Mucosa of rectum (tissue), 2 donors: ENCODE data around the gene PRSS48.
A peak's percentile ranks its signal among the peaks of the same experiment; 100 is the strongest.
"Not testable (repeated sequence)": the region's sequence is repeated elsewhere in the genome, so short reads cannot be mapped to it uniquely, and the experiment has no call there.

Experiments used
- H3K27ac ChIP-seq, 2 donors: one replicate each; pipeline ENCODE4 v1.7.0; 2013; ENCODE audit warnings: inconsistent platforms in 2 of 2, low read depth in 2 of 2, low read length in 2 of 2
- H3K27me3 ChIP-seq, 2 donors: one replicate each; pipeline ENCODE4 v1.7.0; 2013; ENCODE audit warnings: low read length in 2 of 2; ENCODE audit not compliant: control insufficient read depth in 2 of 2, insufficient read depth in 2 of 2
- H3K36me3 ChIP-seq, 2 donors: one replicate each; pipeline ENCODE4 v1.7.0; 2013; ENCODE audit warnings: low read length in 2 of 2; ENCODE audit not compliant: control insufficient read depth in 2 of 2, insufficient read depth in 2 of 2
- H3K4me1 ChIP-seq, 2 donors: one replicate each; pipeline ENCODE4 v1.7.0; 2013; ENCODE audit warnings: low read length in 2 of 2, mild to moderate bottlenecking in 1 of 2; ENCODE audit not compliant: control insufficient read depth in 2 of 2, insufficient read depth in 2 of 2
- H3K4me3 ChIP-seq, 2 donors: one replicate each; pipeline ENCODE4 v1.7.0; 2013; ENCODE audit warnings: low read length in 2 of 2
- H3K9ac ChIP-seq, 2 donors: one replicate each; pipeline ENCODE4 v1.7.0; 2013; ENCODE audit warnings: low read length in 2 of 2, low read depth in 1 of 2, mild to moderate bottlenecking in 1 of 2
- H3K9me3 ChIP-seq, 2 donors: one replicate each; pipeline ENCODE4 v1.7.0; 2013; ENCODE audit warnings: low read length in 2 of 2; ENCODE audit not compliant: control insufficient read depth in 2 of 2
- donor health status: healthy.
- donor health status: Normal muscosa, but diverticular disease.

Gene PRSS48

DNA sequence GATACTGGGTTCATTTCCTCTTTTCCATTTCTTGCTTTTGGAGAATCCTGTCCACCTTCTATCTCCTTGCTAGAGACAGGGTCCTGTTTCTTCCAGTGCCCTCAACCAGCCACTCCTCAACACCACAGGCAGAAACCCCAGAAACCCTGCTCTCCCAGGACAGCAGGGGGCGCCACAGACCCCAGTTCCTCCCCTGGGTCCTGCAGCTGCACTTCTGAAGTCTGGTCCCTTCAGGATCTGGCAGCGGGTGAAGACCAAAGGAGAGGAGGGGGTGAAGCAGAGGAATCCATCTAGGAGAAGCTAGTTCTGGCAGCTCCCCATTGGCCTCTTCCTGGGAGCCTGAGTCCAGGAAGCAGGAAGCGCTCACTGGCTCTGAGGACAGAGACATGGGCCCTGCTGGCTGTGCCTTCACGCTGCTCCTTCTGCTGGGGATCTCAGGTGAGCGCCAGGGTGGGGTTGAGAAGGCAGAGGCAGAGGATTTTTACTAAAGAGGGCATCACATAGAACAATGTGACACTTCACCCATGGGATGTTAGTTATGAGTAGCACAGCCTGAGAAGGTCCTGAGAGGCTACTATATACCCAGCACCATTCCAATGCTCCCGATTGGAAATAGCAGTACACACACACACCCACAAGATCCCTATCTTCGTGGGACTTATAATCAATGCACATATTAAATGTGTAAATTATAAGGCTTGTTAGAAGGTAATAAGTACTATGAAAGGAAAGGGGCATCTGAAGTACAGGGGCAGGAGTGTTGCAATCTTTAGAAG is at the start of gene PRSS48:
Gene PRSS48 (plus strand): TSS at position 375 of the 776 bp plus-strand sequence. CDS start 12 bp downstream, at position 387.
- H3K36me3 ChIP-seq, result no peaks in the 10 kb centered on the region
- no peaks in the 10 kb centered on the region for H3K27me3 ChIP-seq
- H3K4me1 ChIP-seq, result peaks cover 0 to 2% of the 10 kb centered on the region in 2 donors
- H3K9ac ChIP-seq, result no peak within 1 kb of the TSS
- no peak within 1 kb of the TSS for H3K4me3 ChIP-seq
- no peak within 1 kb of the TSS for H3K27ac ChIP-seq
- no peaks in the 10 kb centered on the region for H3K9me3 ChIP-seq

DNA sequence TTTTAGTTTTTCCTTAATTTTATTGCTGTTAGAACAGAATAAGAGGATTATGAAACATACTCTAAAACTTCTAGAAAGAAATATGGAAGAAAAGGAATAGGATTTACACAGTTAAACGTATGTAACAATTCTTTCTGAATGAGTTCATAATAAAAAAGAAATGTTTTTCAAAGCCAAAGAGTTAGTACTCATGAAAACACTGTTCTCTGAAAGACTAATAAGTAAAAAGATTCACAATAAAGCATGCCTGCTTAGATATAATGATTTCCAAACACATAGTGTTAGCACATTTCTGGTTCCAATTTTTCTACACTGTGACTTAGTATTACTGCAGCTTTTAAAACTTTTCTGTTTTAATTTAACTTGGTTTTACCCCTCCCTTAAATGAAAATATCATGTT is 49.8 kb upstream of the PRSS48 start:
- no peaks in the 10 kb centered on the region for H3K9me3 ChIP-seq
- H3K36me3 ChIP-seq, result no peaks in the 10 kb centered on the region
- H3K4me1 ChIP-seq, result no peaks in the 10 kb centered on the region
- H3K27me3 ChIP-seq, result no peaks in the 10 kb centered on the region
- H3K9ac ChIP-seq, result no peak overlapping the region
- peak overlapping the region; percentile 26 to 38 for H3K27ac ChIP-seq
- H3K4me3 ChIP-seq, result peak overlapping the region in 1 of 2 donors; percentile 28

- no peaks in the 10 kb centered on the region for H3K4me1 ChIP-seq
- no peak overlapping the region for H3K9ac ChIP-seq
- H3K36me3 ChIP-seq, result no peaks in the 10 kb centered on the region
- peak overlapping the region; percentile 26 to 38 for H3K27ac ChIP-seq
- H3K9me3 ChIP-seq, result no peaks in the 10 kb centered on the region
- H3K27me3 ChIP-seq, result no peaks in the 10 kb centered on the region
- H3K4me3 ChIP-seq, result no peak overlapping the region
Observed at GRCh38 chr4:151227731-151228130, 49.2 kb upstream of the PRSS48 start.

GRCh38 chr4:151228189-151229119 is 48.5 kb upstream of the PRSS48 start:
- Histone ChIP-seq H3K4me3 (no peak overlapping the region), H3K36me3 (no peaks in the 10 kb centered on the region), H3K4me1 (no peaks in the 10 kb centered on the region), H3K27ac (peak overlapping the region in 1 of 2 donors; percentile 38), H3K9me3 (no peaks in the 10 kb centered on the region), H3K27me3 (no peaks in the 10 kb centered on the region), H3K9ac (no peak overlapping the region)

DNA sequence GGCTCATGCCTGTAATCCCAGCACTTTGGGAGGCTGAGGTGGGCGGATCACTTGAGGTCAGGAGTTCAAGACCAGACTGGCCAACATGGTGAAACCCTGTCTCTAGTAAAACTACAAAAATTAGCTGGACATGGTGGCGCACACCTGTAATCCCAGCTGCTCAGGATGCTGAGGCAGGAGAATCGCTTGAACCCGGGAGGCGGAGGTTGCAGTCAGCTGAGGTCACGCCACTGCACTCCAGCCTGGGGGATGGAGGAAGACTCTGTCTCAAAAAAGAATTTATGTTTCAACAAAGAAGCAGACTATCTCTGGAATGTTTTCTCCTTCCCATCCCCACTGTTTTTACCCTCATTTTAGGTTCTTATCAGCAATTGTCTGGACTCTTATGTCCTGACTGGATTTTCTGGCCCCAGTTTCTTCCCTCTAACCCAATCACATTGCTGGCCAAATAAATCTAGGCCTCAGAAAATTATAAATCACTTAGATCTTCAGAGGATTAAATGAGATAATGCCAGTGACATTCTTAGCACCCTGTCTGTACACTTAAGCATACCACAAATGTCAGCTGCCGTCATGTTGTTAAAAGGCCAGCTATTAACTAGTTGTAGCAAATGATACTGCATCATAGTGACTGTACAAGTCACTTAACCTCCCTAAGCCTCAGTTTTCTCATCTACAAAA is 44.9 kb upstream of the PRSS48 start:
- Histone ChIP-seq H3K36me3 (no peaks in the 10 kb centered on the region), H3K4me1 (no peaks in the 10 kb centered on the region), H3K4me3 (no peak overlapping the region), H3K9ac (no peak overlapping the region), H3K9me3 (no peaks in the 10 kb centered on the region), H3K27me3 (no peaks in the 10 kb centered on the region), H3K27ac (no peak overlapping the region)

DNA sequence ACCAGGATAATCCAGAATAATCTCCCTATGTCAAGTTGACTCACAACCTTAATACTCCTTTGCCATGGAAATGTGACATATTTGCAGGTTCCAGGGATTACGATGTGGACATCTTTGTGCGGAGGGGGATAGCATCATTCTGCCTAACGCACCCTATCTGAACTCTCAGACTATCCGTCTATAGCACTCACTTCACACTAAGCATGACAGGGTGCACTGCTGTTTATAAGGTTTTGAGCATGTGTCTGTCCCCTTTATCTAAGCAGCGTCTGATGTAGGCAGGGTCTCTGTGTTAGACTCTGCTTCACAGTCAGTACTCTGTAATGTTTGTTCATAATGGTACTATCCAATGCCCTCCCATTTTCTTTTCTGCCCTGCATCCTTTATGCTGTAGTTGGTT is 43.4 kb upstream of the PRSS48 start:
- no peak overlapping the region for H3K27ac ChIP-seq
- H3K36me3 ChIP-seq, result no peaks in the 10 kb centered on the region
- no peaks in the 10 kb centered on the region for H3K27me3 ChIP-seq
- no peak overlapping the region for H3K4me3 ChIP-seq
- H3K4me1 ChIP-seq, result no peaks in the 10 kb centered on the region
- H3K9ac ChIP-seq, result no peak overlapping the region
- H3K9me3 ChIP-seq, result no peaks in the 10 kb centered on the region

- H3K9me3 ChIP-seq, H3K9ac ChIP-seq, H3K4me3 ChIP-seq, H3K36me3 ChIP-seq, H3K27me3 ChIP-seq, H3K27ac ChIP-seq, H3K4me1 ChIP-seq: not testable (repeated sequence)
Observed at GRCh38 chr4:151235373-151235772, 41.6 kb upstream of the PRSS48 start.

- Histone ChIP-seq H3K9ac (no peak overlapping the region), H3K4me1 (no peaks in the 10 kb centered on the region), H3K36me3 (no peaks in the 10 kb centered on the region), H3K9me3 (no peaks in the 10 kb centered on the region), H3K4me3 (no peak overlapping the region), H3K27me3 (no peaks in the 10 kb centered on the region), H3K27ac (no peak overlapping the region)
Observed at GRCh38 chr4:151236036-151236435, 40.9 kb upstream of the PRSS48 start.

DNA sequence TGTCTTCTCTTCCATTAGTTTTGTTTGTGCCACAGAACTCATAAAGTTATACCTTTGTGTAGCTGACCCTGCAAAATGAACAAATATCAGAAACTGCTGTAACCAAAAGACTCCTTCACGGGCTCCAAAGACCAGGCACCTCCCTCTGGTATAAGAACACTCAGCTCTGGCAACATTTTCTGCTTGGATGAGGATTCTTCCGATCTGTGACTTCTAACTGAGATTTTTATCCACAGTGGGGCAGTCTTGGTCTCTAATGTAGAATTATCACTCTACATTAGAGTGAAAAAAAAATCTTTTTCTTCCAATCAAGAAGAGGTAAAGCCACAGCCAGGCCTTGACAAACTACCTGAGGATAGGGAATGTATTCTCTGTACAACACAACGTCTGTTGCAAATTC is 38.5 kb upstream of the PRSS48 start:
- H3K9me3 ChIP-seq, result no peaks in the 10 kb centered on the region
- no peak overlapping the region for H3K9ac ChIP-seq
- no peak overlapping the region for H3K27ac ChIP-seq
- H3K27me3 ChIP-seq, result no peaks in the 10 kb centered on the region
- no peak overlapping the region for H3K4me3 ChIP-seq
- H3K36me3 ChIP-seq, result no peaks in the 10 kb centered on the region
- no peaks in the 10 kb centered on the region for H3K4me1 ChIP-seq

GRCh38 chr4:151239608-151240007 is 37.4 kb upstream of the PRSS48 start:
- Histone ChIP-seq H3K27ac (no peak overlapping the region), H3K9me3 (no peaks in the 10 kb centered on the region), H3K9ac (no peak overlapping the region), H3K36me3 (no peaks in the 10 kb centered on the region), H3K4me1 (no peaks in the 10 kb centered on the region), H3K27me3 (no peaks in the 10 kb centered on the region), H3K4me3 (no peak overlapping the region)
